ENCODE data around the gene RABGGTA. TPM values are rescaled to one million over a fixed set of nuclear protein-coding genes. Genes with fewer than 3 reads are reported as not detected.
A peak's percentile ranks its signal among the peaks of the same experiment; 100 is the strongest.

RABGGTA gene
- total RNA-seq, 1 experiment from 2014 or later: 22.8 TPM

GRCh38 chr14:24277606-24278321 lies 6.4 kb upstream of the RABGGTA start:
- no peak for DNase-seq
- Histone ChIP-seq H3K36me3 (replicated peaks; ENCODE audit: control insufficient read depth, insufficient read depth, low read length) (no peaks in the 10 kb centered on the region), H3K4me3 (ENCODE audit: insufficient read depth, low read depth, low read length) (no peak overlapping the region), H3K27me3 (ENCODE audit: control insufficient read depth, insufficient read depth, low read length) (no peaks in the 10 kb centered on the region)

- no peak for DNase-seq
- no peaks in the 10 kb centered on the region for H3K36me3 ChIP-seq (replicated peaks; ENCODE audit: control insufficient read depth, insufficient read depth, low read length)
- H3K4me3 ChIP-seq (ENCODE audit: insufficient read depth, low read depth, low read length): no peak overlapping the region
- H3K27me3 ChIP-seq (ENCODE audit: control insufficient read depth, insufficient read depth, low read length): no peaks in the 10 kb centered on the region
Observed at GRCh38 chr14:24277071-24277470, 5.7 kb upstream of the RABGGTA start.

GRCh38 chr14:24274101-24274543 lies 2.7 kb upstream of the RABGGTA start:
- no peak overlapping the region for H3K4me3 ChIP-seq (ENCODE audit: insufficient read depth, low read depth, low read length)
- no peaks in the 10 kb centered on the region for H3K27me3 ChIP-seq (ENCODE audit: control insufficient read depth, insufficient read depth, low read length)
- H3K36me3 ChIP-seq (replicated peaks; ENCODE audit: control insufficient read depth, insufficient read depth, low read length): no peaks in the 10 kb centered on the region
- no peak for DNase-seq

- Histone ChIP-seq H3K4me3 (ENCODE audit: insufficient read depth, low read depth, low read length) (no peak overlapping the region), H3K36me3 (replicated peaks; ENCODE audit: control insufficient read depth, insufficient read depth, low read length) (no peaks in the 10 kb centered on the region), H3K27me3 (ENCODE audit: control insufficient read depth, insufficient read depth, low read length) (no peaks in the 10 kb centered on the region)
- no peak for DNase-seq
Observed at GRCh38 chr14:24273422-24273998, 2.1 kb upstream of the RABGGTA start.

GRCh38 chr14:24272467-24272866 lies 1.1 kb upstream of the RABGGTA start:
- no peaks in the 10 kb centered on the region; the same call in 1 of the 2 replicates for H3K36me3 ChIP-seq (replicated peaks; ENCODE audit: control insufficient read depth, insufficient read depth, low read length)
- H3K27me3 ChIP-seq (ENCODE audit: control insufficient read depth, insufficient read depth, low read length): no peaks in the 10 kb centered on the region
- H3K4me3 ChIP-seq (ENCODE audit: insufficient read depth, low read depth, low read length): no peak overlapping the region
- no peak for DNase-seq

- H3K36me3 ChIP-seq (replicated peaks; ENCODE audit: control insufficient read depth, insufficient read depth, low read length): peaks cover 2% of the 10 kb centered on the region; the same call in 1 of the 2 replicates
- DNase-seq: no peak
- H3K27me3 ChIP-seq (ENCODE audit: control insufficient read depth, insufficient read depth, low read length): no peaks in the 10 kb centered on the region
- H3K4me3 ChIP-seq (ENCODE audit: insufficient read depth, low read depth, low read length): peak overlapping the region; percentile 89
Observed at GRCh38 chr14:24271834-24272263, 452 bp upstream of the RABGGTA start.

- H3K27me3 ChIP-seq (ENCODE audit: control insufficient read depth, insufficient read depth, low read length): no peaks in the 10 kb centered on the region
- DNase-seq: no peak
- H3K36me3 ChIP-seq (replicated peaks; ENCODE audit: control insufficient read depth, insufficient read depth, low read length): peaks cover 2% of the 10 kb centered on the region; the same call in 1 of the 2 replicates
- peak overlapping the region; percentile 89 for H3K4me3 ChIP-seq (ENCODE audit: insufficient read depth, low read depth, low read length)
Observed at GRCh38 chr14:24270537-24271133, 762 bp downstream of the RABGGTA start.

- no peak for DNase-seq
- H3K4me3 ChIP-seq (ENCODE audit: insufficient read depth, low read depth, low read length): no peak overlapping the region
- H3K27me3 ChIP-seq (ENCODE audit: control insufficient read depth, insufficient read depth, low read length): no peaks in the 10 kb centered on the region
- peaks cover 2% of the 10 kb centered on the region; the same call in 1 of the 2 replicates for H3K36me3 ChIP-seq (replicated peaks; ENCODE audit: control insufficient read depth, insufficient read depth, low read length)
Observed at GRCh38 chr14:24269910-24270536, 1.4 kb downstream of the RABGGTA start.

- no peaks in the 10 kb centered on the region for H3K27me3 ChIP-seq (ENCODE audit: control insufficient read depth, insufficient read depth, low read length)
- no peak for DNase-seq
- no peak overlapping the region for H3K4me3 ChIP-seq (ENCODE audit: insufficient read depth, low read depth, low read length)
- peaks cover 2% of the 10 kb centered on the region; the same call in 1 of the 2 replicates for H3K36me3 ChIP-seq (replicated peaks; ENCODE audit: control insufficient read depth, insufficient read depth, low read length)
Observed at GRCh38 chr14:24269368-24269767, 2.0 kb downstream of the RABGGTA start.

- Histone ChIP-seq H3K27me3 (ENCODE audit: control insufficient read depth, insufficient read depth, low read length) (no peaks in the 10 kb centered on the region), H3K4me3 (ENCODE audit: insufficient read depth, low read depth, low read length) (no peak overlapping the region), H3K36me3 (replicated peaks; ENCODE audit: control insufficient read depth, insufficient read depth, low read length) (peaks cover 2% of the 10 kb centered on the region; the same call in 1 of the 2 replicates)
- DNase-seq: no peak
Observed at GRCh38 chr14:24268225-24268624, 3.2 kb downstream of the RABGGTA start.

GRCh38 chr14:24267516-24267915 lies 3.9 kb downstream of the RABGGTA start:
- no peaks in the 10 kb centered on the region for H3K27me3 ChIP-seq (ENCODE audit: control insufficient read depth, insufficient read depth, low read length)
- DNase-seq: no peak
- no peak overlapping the region for H3K4me3 ChIP-seq (ENCODE audit: insufficient read depth, low read depth, low read length)
- H3K36me3 ChIP-seq (replicated peaks; ENCODE audit: control insufficient read depth, insufficient read depth, low read length): peaks cover 2% of the 10 kb centered on the region; the same call in 1 of the 2 replicates

- Histone ChIP-seq H3K36me3 (replicated peaks; ENCODE audit: control insufficient read depth, insufficient read depth, low read length) (peaks cover 2% of the 10 kb centered on the region; the same call in 1 of the 2 replicates), H3K27me3 (ENCODE audit: control insufficient read depth, insufficient read depth, low read length) (no peaks in the 10 kb centered on the region), H3K4me3 (ENCODE audit: insufficient read depth, low read depth, low read length) (no peak overlapping the region)
- no peak for DNase-seq
Observed at GRCh38 chr14:24266344-24267244, 4.8 kb downstream of the RABGGTA start.

- DNase-seq: no peak
- no peaks in the 10 kb centered on the region for H3K27me3 ChIP-seq (ENCODE audit: control insufficient read depth, insufficient read depth, low read length)
- no peak overlapping the region for H3K4me3 ChIP-seq (ENCODE audit: insufficient read depth, low read depth, low read length)
- peaks cover 2% of the 10 kb centered on the region; the same call in 1 of the 2 replicates for H3K36me3 ChIP-seq (replicated peaks; ENCODE audit: control insufficient read depth, insufficient read depth, low read length)
Observed at GRCh38 chr14:24264298-24264697, 7.1 kb downstream of the RABGGTA start.

- Histone ChIP-seq H3K27me3 (ENCODE audit: control insufficient read depth, insufficient read depth, low read length) (no peaks in the 10 kb centered on the region), H3K4me3 (ENCODE audit: insufficient read depth, low read depth, low read length) (no peak overlapping the region), H3K36me3 (replicated peaks; ENCODE audit: control insufficient read depth, insufficient read depth, low read length) (peaks cover 2% of the 10 kb centered on the region; the same call in 1 of the 2 replicates)
- no peak for DNase-seq
Observed at GRCh38 chr14:24263848-24264247, 7.5 kb downstream of the RABGGTA start.
